Stomach (tissue), 9 donors: ENCODE measurements around the gene LRMDA. TPM values are rescaled to one million over a fixed set of nuclear protein-coding genes. Genes with fewer than 3 reads are reported as not detected.
A peak's percentile ranks its signal among the peaks of the same experiment; 100 is the strongest.

Source experiments
- DNase-seq, 2 donors: peaks; one replicate each; pipeline versions ENCODE4 v3.0.0 to v3.0.0-alpha.2; 2013 to 2019
- H3K27ac ChIP-seq, 5 donors: fragments of 200-600 bp in 4 of 5; sonication (generic) in 4 of 5; one replicate each; pipeline ENCODE4 v1.5.1; 2013 to 2019; ENCODE audit warnings: mild to moderate bottlenecking in 1 of 5, moderate library complexity in 1 of 5
- H3K27me3 ChIP-seq, 3 donors: fragments of 200-600 bp; sonication (generic); one replicate each; pipeline ENCODE4 v1.5.1; 2017 to 2019; ENCODE audit warnings: mixed run types in 1 of 3
- H3K36me3 ChIP-seq, 4 donors: fragments of 200-600 bp; sonication (generic); 1 replicate in 3 of 4; 2 replicates in 1 of 4; pipeline ENCODE4 v1.5.1; 2016 to 2019
- H3K4me1 ChIP-seq, 4 donors: fragments of 200-600 bp; sonication (generic); one replicate each; pipeline ENCODE4 v1.5.1; 2016 to 2019
- H3K4me3 ChIP-seq, 4 donors: fragments of 200-600 bp; sonication (generic) in 3 of 4; one replicate each; pipeline ENCODE4 v1.5.1; 2016 to 2019; ENCODE audit warnings: mild to moderate bottlenecking in 1 of 4
- H3K9me3 ChIP-seq, 4 donors: fragments of 200-600 bp; sonication (generic); one replicate each; pipeline ENCODE4 v1.5.1; 2016 to 2019
- CTCF ChIP-seq, 7 experiments: fragments of 450-650 bp in 4 of 7; fragments of 200-600 bp in 3 of 7; sonication (generic) in 3 of 7; IDR thresholded peaks; one replicate each; pipeline ENCODE4 v1.5.1; 2016 to 2019; ENCODE audit warnings: antibody characterized with exemption in 7 of 7, control low read depth in 2 of 7, mild to moderate bottlenecking in 1 of 7
- EP300 ChIP-seq: sonication (generic); formaldehyde crosslinking; IDR thresholded peaks from one replicate; pipeline ENCODE4 v1.6.1; 2017; ENCODE audit warnings: antibody characterized with exemption
- POLR2A ChIP-seq, 4 donors: fragments of 450-650 bp; IDR thresholded peaks; one replicate each; pipeline ENCODE4 v1.6.1; 2016; ENCODE audit warnings: antibody characterized with exemption in 4 of 4, control low read depth in 2 of 4, mild to moderate bottlenecking in 1 of 4, moderate library complexity in 1 of 4
- POLR2AphosphoS5 ChIP-seq, 3 donors: sonication (generic); formaldehyde crosslinking; IDR thresholded peaks; one replicate each; pipeline ENCODE4 v1.6.1; 2016; ENCODE audit warnings: antibody characterized with exemption in 3 of 3
- WGBS, 5 donors: extraction: QIAGEN DNeasy Blood & Tissue Kit in 3 of 5; methylation state at CpG; one replicate each; pipeline versions ENCODE4 v1.1.5 to v1.1.7; 2013 to 2018; 5-methylcytosine and 5-hydroxymethylcytosine counted together
- intact Hi-C: fragments of 100-400 bp; cut with DNase I; formaldehyde crosslinking; loops from one replicate; pipeline ENCODE4 v1.15.1; 2023; ENCODE audit warnings: low total_unique reads
- polyA plus RNA-seq, 3 donors: library from polyadenylated mRNA; stranded (reverse); fragments of 200-250 nt; gene quantifications; one replicate each; pipeline ENCODE4 v1.2.3, GENCODE V29; 2013
- total RNA-seq, 5 donors: library from RNA; depleted of rRNA; stranded (reverse); fragments of >200 nt; gene quantifications; one replicate each; pipeline versions ENCODE4 v1.1.0 to v1.2.3, GENCODE V29; 2014 to 2016
- donor health status: healthy with polysubstance abuse.
- donor health status: Bipolar disorder and iron deficiency.
- donor health status: healthy.

Gene LRMDA
- total and polyA plus RNA-seq, 8 donors: 1.3 to 30.2 (median 13.6) TPM; not detected in 1

GRCh38 chr10:76080991-76081390 lies 649.6 kb downstream of the LRMDA start:
- Histone ChIP-seq H3K4me3 (no peak overlapping the region), H3K36me3 (no peaks in the 10 kb centered on the region), H3K9me3 (no peaks in the 10 kb centered on the region), H3K4me1 (peaks cover 0 to under 1% (median 0%) of the 10 kb centered on the region in 4 donors), H3K27me3 (no peaks in the 10 kb centered on the region), H3K27ac (no peak overlapping the region)
- WGBS, 5 donors: 92 to 98% (median 96%) methylated on average over 3 of the region's 3 CpGs
- TF ChIP-seq EP300: no peak
- no peak for TF ChIP-seq CTCF (IDR thresholded peaks at IDR 0.05)
- TF ChIP-seq POLR2AphosphoS5 (IDR thresholded peaks at IDR 0.05): no peak
- no peak for TF ChIP-seq POLR2A (IDR thresholded peaks at IDR 0.05)
- no peak for DNase-seq
- intact Hi-C loops: no loop called here

DNA sequence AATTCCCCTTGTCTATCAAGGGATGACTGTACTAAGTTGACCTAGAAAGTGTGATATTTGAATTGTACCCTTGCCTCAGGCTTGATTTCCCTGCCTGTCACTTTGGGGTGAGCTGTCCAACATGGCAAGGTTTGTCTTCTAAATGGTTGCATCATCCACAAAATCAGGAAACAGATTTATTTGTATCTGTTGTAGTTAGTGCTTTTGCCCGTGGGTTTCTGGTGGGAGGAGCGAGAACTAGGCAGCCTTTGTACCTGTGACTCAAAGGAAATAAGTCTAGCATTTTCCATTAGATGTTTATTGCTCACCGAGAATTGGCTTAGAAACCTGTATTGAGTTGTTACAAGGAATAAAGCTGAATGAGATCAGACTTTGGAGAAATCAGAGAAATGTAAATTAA lies 650.8 kb downstream of the LRMDA start:
- Histone ChIP-seq H3K27ac (no peak overlapping the region), H3K4me3 (no peak overlapping the region), H3K4me1 (peaks cover 0 to 11% (median 3%) of the 10 kb centered on the region in 4 donors), H3K9me3 (no peaks in the 10 kb centered on the region), H3K36me3 (no peaks in the 10 kb centered on the region), H3K27me3 (no peaks in the 10 kb centered on the region)
- 71 to 92% (median 87%) methylated on average over 3 of the region's 3 CpGs for WGBS, 5 donors
- TF ChIP-seq POLR2AphosphoS5 (IDR thresholded peaks at IDR 0.05): no peak
- no peak for TF ChIP-seq CTCF (IDR thresholded peaks at IDR 0.05)
- no peak for TF ChIP-seq EP300
- no peak for TF ChIP-seq POLR2A (IDR thresholded peaks at IDR 0.05)
- no peak for DNase-seq
- intact Hi-C loops: no loop called here

GRCh38 chr10:76082956-76083355 lies 651.5 kb downstream of the LRMDA start:
- Histone ChIP-seq H3K36me3 (no peaks in the 10 kb centered on the region), H3K27ac (no peak overlapping the region), H3K4me1 (peaks cover 0 to 11% (median 3%) of the 10 kb centered on the region in 4 donors), H3K9me3 (no peaks in the 10 kb centered on the region), H3K27me3 (no peaks in the 10 kb centered on the region), H3K4me3 (no peak overlapping the region)
- 83 to 94% (median 85%) methylated on average over 1 of the region's 1 CpG for WGBS, 5 donors
- TF ChIP-seq CTCF (IDR thresholded peaks at IDR 0.05) (no peak), EP300 (no peak), POLR2AphosphoS5 (IDR thresholded peaks at IDR 0.05) (peak in 1 of 3 donors; percentile 48), POLR2A (IDR thresholded peaks at IDR 0.05) (no peak)
- intact Hi-C loops: no loop called here
- DNase-seq: no peak

DNA sequence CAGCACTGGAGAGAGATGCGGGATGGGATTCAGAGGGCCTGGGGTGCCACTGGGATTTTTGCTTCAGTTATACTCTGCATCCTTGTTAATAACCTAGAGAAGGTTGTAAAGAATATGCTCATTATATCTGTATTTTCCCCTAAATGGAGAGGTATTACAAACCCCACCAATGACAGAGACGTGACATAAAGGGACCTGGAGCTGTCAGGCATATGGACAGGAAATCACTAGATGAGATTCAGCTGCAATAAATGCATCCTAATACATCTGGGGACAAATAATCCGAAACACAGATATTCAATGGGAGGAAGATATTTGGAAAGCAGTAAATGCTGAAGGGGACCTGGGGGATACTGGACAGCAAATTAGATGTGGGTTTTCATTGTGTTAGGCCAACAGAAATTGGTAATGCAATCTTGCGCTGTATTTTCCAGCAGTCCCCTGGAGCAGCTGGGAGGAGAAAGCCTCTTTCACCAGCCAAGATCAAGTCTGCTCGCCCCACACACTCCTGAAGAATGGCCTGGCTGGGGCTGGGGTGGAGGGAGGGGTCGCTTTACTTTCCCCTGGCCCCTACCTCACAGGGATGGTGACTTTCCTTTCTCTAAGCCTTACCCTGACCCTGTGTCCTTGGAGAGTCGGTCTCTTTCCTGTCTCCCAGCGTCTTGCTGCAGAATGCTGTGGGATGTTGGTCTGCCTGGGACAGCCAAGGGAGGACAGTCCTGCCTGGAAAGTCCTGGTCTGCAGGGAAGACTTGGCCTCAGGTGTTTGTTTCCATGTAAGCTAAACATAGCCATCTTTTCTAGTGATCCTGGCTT lies 653.8 kb downstream of the LRMDA start:
- Histone ChIP-seq H3K27ac (no peak overlapping the region), H3K36me3 (no peaks in the 10 kb centered on the region), H3K9me3 (no peaks in the 10 kb centered on the region), H3K4me1 (peaks cover 0 to 11% (median 3%) of the 10 kb centered on the region in 4 donors), H3K27me3 (no peaks in the 10 kb centered on the region), H3K4me3 (no peak overlapping the region)
- 88 to 93% (median 91%) methylated on average over 8 of the region's 8 CpGs for WGBS, 5 donors
- DNase-seq: peak in 1 of 2 donors; percentile 30
- no peak for TF ChIP-seq POLR2AphosphoS5 (IDR thresholded peaks at IDR 0.05)
- no peak for TF ChIP-seq POLR2A (IDR thresholded peaks at IDR 0.05)
- no peak for TF ChIP-seq EP300
- TF ChIP-seq CTCF (IDR thresholded peaks at IDR 0.05): no peak
- intact Hi-C loops: no loop called here
